Peyer's patch (tissue), 4 donors: ENCODE measurements around the gene MLLT10.

Experiments
- POLR2A ChIP-seq, 2 donors: fragments of 450-650 bp; IDR thresholded peaks; one replicate each; pipeline ENCODE4 v1.5.1; 2017; ENCODE audit warnings: antibody characterized with exemption in 2 of 2, mild to moderate bottlenecking in 2 of 2, moderate library complexity in 2 of 2
- TF ChIP-seq, protein P1 (sequence below), 6 experiments: fragments of 450-650 bp in 4 of 6; fragments of 200-600 bp in 2 of 6; sonication (generic) in 1 of 6; IDR thresholded peaks; one replicate each; pipeline ENCODE4 v1.5.1; 2017 to 2019; ENCODE audit warnings: antibody characterized with exemption in 6 of 6, mild to moderate bottlenecking in 3 of 6, moderate library complexity in 1 of 6

- TF ChIP-seq, protein P1, sequence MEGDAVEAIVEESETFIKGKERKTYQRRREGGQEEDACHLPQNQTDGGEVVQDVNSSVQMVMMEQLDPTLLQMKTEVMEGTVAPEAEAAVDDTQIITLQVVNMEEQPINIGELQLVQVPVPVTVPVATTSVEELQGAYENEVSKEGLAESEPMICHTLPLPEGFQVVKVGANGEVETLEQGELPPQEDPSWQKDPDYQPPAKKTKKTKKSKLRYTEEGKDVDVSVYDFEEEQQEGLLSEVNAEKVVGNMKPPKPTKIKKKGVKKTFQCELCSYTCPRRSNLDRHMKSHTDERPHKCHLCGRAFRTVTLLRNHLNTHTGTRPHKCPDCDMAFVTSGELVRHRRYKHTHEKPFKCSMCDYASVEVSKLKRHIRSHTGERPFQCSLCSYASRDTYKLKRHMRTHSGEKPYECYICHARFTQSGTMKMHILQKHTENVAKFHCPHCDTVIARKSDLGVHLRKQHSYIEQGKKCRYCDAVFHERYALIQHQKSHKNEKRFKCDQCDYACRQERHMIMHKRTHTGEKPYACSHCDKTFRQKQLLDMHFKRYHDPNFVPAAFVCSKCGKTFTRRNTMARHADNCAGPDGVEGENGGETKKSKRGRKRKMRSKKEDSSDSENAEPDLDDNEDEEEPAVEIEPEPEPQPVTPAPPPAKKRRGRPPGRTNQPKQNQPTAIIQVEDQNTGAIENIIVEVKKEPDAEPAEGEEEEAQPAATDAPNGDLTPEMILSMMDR (IDR thresholded peaks at IDR 0.05), result no peak
- TF ChIP-seq POLR2A (IDR thresholded peaks at IDR 0.05), result no peak
Measured at GRCh38 chr10:21493784-21494183, 40.2 kb upstream of the MLLT10 start.
